ENCODE results near the gene RCAN3. TPM values are rescaled to one million over a fixed set of nuclear protein-coding genes. Genes with fewer than 3 reads are reported as not detected.

RCAN3 gene
- total and polyA plus RNA-seq, 2 of the 13 experiments (the other 11 are each of a cell fraction or from before 2014, with no cell fraction given), result 12.2 to 13.3 TPM

DNA sequence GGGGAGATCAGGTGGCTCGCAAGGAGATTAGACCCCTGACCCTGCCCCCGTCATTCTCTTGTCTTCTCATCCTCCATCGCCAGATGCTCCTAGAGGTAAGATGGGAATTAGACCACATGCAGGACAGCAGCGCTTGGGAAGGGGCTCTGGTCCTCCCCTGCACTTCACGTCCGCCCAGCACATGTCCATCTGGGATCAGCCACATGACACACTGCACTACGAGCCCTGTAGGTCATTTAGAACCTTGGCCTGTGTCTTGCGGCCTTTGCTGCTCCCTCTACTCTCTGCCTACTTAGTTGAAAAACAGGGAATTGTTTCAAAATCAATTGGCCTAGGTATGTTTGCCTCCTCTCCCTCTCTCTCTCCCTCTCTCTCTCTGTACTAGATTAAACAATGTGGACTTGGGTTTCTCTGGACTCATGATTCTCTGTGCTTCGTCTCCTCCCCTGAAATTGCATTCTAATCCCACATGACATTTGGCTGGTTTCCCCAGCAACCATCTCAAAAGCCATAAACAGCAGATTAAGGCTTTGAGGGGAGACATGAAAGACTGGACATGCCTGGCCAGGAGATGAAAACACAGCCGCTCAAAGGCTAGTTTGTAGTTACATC lies 49.4 kb downstream of the RCAN3 start (continued):
- TF ChIP-seq, protein P1, sequence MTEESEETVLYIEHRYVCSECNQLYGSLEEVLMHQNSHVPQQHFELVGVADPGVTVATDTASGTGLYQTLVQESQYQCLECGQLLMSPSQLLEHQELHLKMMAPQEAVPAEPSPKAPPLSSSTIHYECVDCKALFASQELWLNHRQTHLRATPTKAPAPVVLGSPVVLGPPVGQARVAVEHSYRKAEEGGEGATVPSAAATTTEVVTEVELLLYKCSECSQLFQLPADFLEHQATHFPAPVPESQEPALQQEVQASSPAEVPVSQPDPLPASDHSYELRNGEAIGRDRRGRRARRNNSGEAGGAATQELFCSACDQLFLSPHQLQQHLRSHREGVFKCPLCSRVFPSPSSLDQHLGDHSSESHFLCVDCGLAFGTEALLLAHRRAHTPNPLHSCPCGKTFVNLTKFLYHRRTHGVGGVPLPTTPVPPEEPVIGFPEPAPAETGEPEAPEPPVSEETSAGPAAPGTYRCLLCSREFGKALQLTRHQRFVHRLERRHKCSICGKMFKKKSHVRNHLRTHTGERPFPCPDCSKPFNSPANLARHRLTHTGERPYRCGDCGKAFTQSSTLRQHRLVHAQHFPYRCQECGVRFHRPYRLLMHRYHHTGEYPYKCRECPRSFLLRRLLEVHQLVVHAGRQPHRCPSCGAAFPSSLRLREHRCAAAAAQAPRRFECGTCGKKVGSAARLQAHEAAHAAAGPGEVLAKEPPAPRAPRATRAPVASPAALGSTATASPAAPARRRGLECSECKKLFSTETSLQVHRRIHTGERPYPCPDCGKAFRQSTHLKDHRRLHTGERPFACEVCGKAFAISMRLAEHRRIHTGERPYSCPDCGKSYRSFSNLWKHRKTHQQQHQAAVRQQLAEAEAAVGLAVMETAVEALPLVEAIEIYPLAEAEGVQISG (CRISPR knock-in tag; IDR thresholded peaks at IDR 0.05), result peak; percentile 49; the same call in 1 of the 2 replicates
- TF ChIP-seq NFRKB (IDR thresholded peaks at IDR 0.05), result no peak
- no peak for TF ChIP-seq HCFC1 (IDR thresholded peaks at IDR 0.05; ENCODE audit: low read depth, low read length)
- TF ChIP-seq ZNF460 (CRISPR knock-in tag; IDR thresholded peaks at IDR 0.05; ENCODE audit: borderline replicate concordance), result no peak
- no peak for TF ChIP-seq ZNF567 (CRISPR knock-in tag; IDR thresholded peaks at IDR 0.05; ENCODE audit: borderline replicate concordance)
- TF ChIP-seq, protein P2, sequence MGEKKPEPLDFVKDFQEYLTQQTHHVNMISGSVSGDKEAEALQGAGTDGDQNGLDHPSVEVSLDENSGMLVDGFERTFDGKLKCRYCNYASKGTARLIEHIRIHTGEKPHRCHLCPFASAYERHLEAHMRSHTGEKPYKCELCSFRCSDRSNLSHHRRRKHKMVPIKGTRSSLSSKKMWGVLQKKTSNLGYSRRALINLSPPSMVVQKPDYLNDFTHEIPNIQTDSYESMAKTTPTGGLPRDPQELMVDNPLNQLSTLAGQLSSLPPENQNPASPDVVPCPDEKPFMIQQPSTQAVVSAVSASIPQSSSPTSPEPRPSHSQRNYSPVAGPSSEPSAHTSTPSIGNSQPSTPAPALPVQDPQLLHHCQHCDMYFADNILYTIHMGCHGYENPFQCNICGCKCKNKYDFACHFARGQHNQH (CRISPR knock-in tag; IDR thresholded peaks at IDR 0.05), result no peak; the same call in 1 of the 2 replicates
- TF ChIP-seq, protein P3, sequence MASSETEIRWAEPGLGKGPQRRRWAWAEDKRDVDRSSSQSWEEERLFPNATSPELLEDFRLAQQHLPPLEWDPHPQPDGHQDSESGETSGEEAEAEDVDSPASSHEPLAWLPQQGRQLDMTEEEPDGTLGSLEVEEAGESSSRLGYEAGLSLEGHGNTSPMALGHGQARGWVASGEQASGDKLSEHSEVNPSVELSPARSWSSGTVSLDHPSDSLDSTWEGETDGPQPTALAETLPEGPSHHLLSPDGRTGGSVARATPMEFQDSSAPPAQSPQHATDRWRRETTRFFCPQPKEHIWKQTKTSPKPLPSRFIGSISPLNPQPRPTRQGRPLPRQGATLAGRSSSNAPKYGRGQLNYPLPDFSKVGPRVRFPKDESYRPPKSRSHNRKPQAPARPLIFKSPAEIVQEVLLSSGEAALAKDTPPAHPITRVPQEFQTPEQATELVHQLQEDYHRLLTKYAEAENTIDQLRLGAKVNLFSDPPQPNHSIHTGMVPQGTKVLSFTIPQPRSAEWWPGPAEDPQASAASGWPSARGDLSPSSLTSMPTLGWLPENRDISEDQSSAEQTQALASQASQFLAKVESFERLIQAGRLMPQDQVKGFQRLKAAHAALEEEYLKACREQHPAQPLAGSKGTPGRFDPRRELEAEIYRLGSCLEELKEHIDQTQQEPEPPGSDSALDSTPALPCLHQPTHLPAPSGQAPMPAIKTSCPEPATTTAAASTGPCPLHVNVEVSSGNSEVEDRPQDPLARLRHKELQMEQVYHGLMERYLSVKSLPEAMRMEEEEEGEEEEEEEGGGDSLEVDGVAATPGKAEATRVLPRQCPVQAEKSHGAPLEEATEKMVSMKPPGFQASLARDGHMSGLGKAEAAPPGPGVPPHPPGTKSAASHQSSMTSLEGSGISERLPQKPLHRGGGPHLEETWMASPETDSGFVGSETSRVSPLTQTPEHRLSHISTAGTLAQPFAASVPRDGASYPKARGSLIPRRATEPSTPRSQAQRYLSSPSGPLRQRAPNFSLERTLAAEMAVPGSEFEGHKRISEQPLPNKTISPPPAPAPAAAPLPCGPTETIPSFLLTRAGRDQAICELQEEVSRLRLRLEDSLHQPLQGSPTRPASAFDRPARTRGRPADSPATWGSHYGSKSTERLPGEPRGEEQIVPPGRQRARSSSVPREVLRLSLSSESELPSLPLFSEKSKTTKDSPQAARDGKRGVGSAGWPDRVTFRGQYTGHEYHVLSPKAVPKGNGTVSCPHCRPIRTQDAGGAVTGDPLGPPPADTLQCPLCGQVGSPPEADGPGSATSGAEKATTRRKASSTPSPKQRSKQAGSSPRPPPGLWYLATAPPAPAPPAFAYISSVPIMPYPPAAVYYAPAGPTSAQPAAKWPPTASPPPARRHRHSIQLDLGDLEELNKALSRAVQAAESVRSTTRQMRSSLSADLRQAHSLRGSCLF (CRISPR knock-in tag; IDR thresholded peaks at IDR 0.05; ENCODE audit: borderline replicate concordance), result no peak
- TF ChIP-seq, protein P4, sequence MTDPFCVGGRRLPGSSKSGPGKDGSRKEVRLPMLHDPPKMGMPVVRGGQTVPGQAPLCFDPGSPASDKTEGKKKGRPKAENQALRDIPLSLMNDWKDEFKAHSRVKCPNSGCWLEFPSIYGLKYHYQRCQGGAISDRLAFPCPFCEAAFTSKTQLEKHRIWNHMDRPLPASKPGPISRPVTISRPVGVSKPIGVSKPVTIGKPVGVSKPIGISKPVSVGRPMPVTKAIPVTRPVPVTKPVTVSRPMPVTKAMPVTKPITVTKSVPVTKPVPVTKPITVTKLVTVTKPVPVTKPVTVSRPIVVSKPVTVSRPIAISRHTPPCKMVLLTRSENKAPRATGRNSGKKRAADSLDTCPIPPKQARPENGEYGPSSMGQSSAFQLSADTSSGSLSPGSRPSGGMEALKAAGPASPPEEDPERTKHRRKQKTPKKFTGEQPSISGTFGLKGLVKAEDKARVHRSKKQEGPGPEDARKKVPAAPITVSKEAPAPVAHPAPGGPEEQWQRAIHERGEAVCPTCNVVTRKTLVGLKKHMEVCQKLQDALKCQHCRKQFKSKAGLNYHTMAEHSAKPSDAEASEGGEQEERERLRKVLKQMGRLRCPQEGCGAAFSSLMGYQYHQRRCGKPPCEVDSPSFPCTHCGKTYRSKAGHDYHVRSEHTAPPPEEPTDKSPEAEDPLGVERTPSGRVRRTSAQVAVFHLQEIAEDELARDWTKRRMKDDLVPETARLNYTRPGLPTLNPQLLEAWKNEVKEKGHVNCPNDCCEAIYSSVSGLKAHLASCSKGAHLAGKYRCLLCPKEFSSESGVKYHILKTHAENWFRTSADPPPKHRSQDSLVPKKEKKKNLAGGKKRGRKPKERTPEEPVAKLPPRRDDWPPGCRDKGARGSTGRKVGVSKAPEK (CRISPR knock-in tag; IDR thresholded peaks at IDR 0.05; ENCODE audit: borderline replicate concordance), result peak; percentile 45; the same call in 1 of the 2 replicates
- TF ChIP-seq, protein P5, sequence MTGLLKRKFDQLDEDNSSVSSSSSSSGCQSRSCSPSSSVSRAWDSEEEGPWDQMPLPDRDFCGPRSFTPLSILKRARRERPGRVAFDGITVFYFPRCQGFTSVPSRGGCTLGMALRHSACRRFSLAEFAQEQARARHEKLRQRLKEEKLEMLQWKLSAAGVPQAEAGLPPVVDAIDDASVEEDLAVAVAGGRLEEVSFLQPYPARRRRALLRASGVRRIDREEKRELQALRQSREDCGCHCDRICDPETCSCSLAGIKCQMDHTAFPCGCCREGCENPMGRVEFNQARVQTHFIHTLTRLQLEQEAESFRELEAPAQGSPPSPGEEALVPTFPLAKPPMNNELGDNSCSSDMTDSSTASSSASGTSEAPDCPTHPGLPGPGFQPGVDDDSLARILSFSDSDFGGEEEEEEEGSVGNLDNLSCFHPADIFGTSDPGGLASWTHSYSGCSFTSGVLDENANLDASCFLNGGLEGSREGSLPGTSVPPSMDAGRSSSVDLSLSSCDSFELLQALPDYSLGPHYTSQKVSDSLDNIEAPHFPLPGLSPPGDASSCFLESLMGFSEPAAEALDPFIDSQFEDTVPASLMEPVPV (CRISPR knock-in tag; IDR thresholded peaks at IDR 0.05), result no peak
- no peak for TF ChIP-seq KDM4B (CRISPR knock-in tag; IDR thresholded peaks at IDR 0.05)
- TF ChIP-seq KDM1A (CRISPR knock-in tag; IDR thresholded peaks at IDR 0.05), result no peak
- no peak for TF ChIP-seq SOX6 (IDR thresholded peaks at IDR 0.05)
- TF ChIP-seq SOX6 (CRISPR knock-in tag; IDR thresholded peaks at IDR 0.05), result peak; percentile 81
- no peak for TF ChIP-seq HNRNPL (IDR thresholded peaks at IDR 0.05; ENCODE audit: low read depth, low read length)
- 0 out of 2 replicates have a peak, but pooled peaks have one; percentile 34 for TF ChIP-seq NAIF1 (CRISPR knock-in tag; IDR thresholded peaks at IDR 0.05; ENCODE audit: borderline replicate concordance)

Data from HepG2 (cell line).